HG03066 (cell line): ENCODE data around the gene IL1R2.

Experiments used
- ATAC-seq: cut with Tn5 transposase; IDR thresholded peaks from one replicate; pipeline ENCODE4 v1.9.1; 2021; ENCODE audit warnings: low read depth; ENCODE audit not compliant: unreplicated experiment

IL1R2 gene

DNA sequence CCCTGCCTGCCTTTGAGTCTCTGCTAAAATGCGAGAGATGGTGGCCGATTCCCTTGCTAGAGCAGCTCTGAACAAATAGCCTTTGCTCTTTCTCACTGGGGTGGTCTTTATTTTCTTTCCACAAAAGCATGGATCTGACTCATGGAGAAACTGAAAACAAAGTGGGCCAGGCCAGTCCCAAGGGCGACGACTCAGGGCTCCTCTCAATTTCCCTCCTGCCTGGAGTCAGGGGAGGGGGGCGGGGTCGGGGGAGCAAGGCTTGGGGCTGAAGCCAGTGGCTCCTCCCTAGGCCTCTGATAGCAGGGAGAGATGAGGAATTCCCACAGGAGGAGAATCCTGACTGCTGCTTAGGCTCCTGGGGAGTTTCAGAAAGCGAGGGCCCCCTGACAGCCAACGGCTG lies 17.1 kb upstream of the IL1R2 start:
- ATAC-seq, result no peak

DNA sequence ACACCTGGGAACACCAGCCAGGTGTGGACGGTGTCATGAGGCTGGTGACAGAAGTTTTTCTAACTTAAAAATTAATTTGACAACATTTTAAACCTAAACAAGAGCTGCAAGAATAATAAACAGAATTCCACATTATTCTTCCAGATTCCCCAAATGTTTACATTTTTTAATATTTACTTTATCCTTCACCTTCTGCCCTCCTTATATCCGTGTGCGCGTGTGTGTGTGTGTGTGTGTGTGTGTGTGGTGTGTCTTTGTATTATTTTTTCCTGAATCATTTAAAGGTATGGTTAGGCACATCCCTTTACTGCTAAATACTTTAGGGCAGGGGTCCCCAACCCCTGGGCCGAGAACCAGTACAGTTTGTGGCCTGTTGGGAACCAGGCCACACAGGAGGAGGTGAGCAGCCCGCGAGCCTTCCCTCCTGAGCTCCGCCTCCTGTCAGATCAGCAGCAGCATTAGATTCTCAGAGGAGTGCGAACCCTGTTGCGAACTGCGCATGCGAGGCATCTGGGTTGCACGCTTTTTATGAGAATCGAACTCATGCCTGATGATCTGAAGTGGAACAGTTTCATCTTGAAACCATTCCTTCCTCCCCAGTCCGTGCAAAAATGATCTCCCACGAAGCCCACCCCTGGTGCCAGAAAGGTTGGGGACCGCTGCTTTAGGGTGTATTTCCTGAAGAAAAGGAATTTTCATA lies 16.4 kb upstream of the IL1R2 start:
- ATAC-seq, result no peak

DNA sequence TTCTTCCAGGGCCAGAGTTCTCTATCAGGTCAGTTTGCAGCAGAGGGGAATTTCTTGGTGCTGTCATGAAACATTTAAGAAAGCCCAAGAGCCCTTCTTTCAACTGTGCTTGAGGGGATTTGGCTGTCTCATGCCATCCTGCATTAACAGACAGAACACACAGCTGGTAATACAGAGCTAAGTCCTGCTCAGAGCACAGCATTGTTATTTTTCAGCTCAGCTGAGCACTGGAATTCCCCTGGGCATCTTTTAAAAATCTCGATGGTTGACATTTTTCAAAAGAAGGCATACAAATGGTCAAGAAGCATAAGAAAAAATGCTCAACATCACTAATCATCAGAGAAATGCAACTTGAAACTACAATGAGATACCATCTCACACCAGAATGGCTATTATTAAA lies 14.9 kb upstream of the IL1R2 start:
- no peak for ATAC-seq

GRCh38 chr2:101980368-101980767 lies 11.4 kb upstream of the IL1R2 start:
- no peak for ATAC-seq

- ATAC-seq, result no peak
Measured at GRCh38 chr2:101981066-101981465, 10.7 kb upstream of the IL1R2 start.

GRCh38 chr2:101981504-101981903 lies 10.3 kb upstream of the IL1R2 start:
- ATAC-seq, result no peak

DNA sequence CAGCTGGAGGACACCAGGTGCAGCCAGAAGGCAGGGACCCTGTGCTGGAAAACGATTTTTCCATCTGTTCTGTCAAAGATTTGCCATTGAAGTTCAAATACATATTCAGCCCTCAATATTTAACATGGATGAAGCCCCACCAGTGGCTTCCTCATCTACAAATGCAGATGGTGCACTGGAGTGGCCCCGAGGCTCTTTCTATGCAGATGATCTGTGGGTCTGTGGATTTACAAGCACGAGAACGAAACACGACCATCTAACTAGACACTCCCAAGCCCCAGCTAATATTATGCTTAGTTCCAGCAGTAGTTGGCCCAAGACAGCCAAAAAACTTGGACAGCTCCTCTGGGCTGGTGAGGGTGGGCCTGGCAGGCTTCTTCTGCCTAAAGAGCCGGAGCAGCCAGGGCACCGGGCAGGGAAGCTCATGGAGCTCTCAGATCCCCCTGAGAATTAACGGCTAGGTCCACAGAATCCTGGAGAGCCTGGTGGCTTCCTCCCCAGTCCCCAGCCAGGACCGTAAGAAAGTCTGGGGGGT lies 9.2 kb upstream of the IL1R2 start:
- ATAC-seq, result no peak

DNA sequence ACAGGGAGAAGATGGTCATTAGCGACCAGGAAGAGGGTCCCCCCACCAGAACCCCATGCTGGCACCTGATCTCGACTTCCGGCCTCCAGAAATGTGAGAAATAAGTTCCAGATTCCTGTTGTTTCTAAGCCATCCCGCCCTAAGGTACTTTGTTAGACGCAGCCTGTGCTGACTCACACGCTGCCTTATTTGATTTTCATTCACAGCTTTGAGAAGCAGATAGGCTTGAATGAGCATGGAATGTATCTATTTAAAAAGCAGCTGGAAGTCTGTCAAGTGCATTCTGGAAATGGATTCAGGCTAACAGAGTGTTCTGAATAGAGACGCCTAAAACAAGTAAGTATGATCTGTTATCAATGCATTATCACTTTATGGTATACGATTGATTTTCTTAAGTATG lies 8.3 kb upstream of the IL1R2 start:
- ATAC-seq, result no peak

GRCh38 chr2:101983928-101984327 lies 7.8 kb upstream of the IL1R2 start:
- ATAC-seq, result no peak

DNA sequence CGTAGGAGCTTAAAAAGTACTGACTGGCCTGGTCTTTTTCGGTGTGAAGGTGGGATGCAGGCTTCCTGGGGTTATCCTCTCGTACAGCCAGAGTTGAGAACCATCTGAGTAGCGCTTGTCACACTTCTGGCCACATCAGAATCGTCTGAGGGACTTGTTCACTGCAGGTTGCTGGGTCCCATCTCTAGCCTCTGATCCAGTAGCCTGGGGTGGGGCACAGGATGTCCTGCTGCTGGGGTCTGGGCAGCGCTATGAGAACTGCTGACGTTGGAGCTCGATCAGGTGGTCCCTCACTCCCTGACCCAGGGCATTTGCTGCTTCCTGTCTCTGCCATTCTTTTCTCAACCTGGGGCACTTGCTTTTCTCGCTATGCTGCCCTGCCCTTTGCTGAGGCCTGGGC lies 7.1 kb upstream of the IL1R2 start:
- ATAC-seq, result no peak

DNA sequence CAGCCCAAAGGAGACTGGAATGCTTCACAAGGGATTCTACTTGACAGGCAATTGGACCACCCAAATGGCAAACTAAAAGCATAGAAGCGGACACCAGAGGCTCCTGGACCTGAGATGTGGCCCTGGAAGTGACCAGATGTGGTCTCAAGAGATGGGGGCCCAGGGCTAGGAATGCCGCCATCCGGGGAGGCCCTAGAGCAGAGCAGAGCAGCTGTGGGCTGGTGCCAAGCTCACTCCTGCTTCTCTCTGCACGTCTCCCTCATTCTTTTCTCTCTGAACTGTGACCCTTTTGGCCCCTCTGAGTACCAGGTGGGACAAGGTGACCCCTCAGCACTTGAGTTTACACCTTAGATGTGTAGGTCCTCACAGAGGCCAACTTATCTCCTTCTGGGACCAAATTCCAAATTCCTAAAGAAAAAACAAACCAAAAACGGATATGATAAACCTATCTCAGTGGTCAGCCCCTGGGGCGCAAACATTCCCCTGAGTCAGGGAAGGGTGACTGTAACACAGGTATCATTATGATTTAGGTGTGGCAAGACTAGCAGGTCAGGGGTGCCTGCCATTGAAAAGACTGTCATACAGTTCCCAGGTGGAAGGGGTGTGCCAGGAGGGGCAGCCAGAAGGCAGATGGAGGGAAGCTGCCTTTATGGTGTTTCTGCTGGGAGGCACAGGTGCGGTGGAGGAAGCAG lies 6.5 kb upstream of the IL1R2 start:
- no peak for ATAC-seq

- ATAC-seq, result no peak
Measured at GRCh38 chr2:101985793-101986164, 6.0 kb upstream of the IL1R2 start.

- no peak for ATAC-seq
Measured at GRCh38 chr2:101986376-101986775, 5.4 kb upstream of the IL1R2 start.

GRCh38 chr2:101986804-101987740 lies 4.7 kb upstream of the IL1R2 start:
- ATAC-seq, result no peak

- no peak for ATAC-seq
Measured at GRCh38 chr2:101987832-101988231, 3.9 kb upstream of the IL1R2 start.

DNA sequence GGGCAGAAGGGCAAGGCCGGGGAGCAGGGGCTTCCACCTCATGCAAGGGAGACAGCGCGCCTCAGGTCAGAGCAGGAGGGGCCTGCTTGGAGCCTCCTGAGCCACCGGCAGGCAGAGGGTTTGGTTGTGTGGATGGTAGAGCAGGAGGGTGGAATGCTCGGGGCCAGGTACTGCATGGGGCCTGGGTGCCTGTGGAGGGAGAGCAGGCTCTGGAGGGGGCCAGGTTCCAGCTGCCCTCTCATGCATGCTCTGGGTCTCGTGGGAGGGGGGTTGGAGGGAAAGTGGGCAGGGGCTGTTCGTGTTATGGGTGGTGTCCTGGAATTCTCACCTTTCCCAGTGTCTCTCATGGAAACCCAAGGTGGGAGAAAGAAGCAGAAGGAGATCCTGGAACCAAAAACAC lies 3.2 kb upstream of the IL1R2 start:
- ATAC-seq, result no peak

DNA sequence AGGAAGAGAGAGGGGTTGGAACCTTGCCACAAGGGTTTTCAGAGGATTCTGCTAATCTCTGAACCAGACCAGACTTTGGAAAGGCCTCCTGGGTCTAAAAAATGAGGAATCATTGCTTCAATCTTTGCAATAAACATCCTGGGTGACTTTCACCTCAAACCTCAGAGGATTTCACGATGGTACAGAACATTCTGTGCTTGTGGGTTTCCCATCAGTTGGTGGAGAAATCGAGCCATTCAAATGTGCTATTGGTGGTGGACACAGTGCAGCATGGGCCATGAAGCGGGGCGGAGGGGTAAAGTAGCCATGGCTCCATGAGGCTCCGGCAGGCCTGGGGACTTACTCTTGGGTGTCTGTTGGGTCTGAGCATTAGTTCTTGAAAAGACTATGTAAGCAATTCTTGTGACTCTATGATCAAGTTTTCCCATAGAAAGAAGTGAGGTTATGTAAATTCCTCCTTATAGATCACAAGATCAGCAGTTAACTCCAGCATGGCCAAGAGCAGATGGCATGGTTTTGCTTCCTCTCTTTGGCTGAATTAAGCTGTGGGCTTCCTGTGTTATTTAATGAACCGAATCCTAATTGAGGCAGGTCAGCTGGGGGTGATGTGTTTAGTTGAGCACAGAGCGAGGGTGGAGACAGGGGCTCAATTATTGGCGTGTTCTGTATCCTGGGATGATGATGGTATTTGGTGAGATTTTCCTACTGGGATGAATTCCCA lies 1.9 kb upstream of the IL1R2 start:
- ATAC-seq, result no peak

- ATAC-seq, result no peak
Measured at GRCh38 chr2:101993772-101994171, 2.0 kb downstream of the IL1R2 start.

DNA sequence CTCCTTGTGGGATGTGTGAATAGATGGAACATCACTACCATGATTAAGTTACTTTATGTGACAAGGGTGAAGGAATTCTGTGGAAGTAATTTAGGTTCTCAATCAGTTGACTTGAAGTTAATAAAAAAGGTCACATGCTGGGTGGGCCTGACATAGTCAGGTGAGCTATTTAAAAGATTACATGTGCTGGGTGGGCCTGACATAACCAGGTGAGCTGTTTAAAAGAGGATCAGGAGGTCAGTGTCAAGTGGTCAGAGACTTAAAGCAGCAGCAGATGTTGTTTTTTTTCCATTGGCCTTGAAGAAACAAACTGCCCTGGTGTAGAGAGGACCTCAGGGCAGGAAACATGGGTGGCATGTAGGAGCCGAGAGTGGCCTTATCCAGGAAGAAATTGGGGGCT lies 3.3 kb downstream of the IL1R2 start:
- no peak for ATAC-seq

DNA sequence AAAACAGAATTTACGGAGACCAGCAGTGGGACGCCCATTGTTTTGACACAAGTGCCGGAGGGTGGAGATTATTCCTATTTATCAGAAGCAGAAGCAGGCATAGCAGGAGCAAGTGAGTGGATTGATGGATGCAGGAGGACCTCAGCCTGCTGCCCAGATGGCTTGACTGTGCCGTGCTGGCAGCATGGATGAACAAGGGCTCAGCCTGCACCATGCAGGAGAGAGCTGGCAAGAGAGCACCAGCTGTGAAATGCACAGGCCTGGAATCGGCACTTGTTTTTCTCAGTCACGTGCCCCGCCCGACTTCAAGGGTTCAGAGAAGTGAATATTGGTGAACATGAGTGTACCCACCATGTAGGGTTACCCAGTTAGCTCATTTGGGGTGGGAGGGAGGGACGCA lies 4.0 kb downstream of the IL1R2 start:
- no peak for ATAC-seq

DNA sequence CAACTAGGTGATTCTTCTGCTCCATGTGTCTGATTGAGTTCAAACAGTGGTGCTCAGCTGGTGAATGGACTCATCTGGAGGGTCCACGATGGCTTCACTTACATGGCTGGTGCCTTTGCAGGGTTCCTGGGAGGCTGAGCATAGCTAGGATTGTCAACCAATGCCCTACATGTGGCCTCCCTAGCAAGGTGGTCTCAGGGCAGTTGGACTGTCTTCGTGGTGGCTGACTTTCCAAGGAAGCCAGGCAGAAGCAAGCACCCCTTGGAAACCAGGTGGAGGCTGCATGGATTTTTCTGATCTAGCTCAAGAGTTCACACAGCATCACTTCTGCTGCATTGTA lies 6.8 kb downstream of the IL1R2 start:
- ATAC-seq, result no peak
